Muscle layer of colon (tissue), 2 donors: ENCODE data around the gene GNG4.

Experiments
- H3K27ac ChIP-seq: one replicate; pipeline ENCODE4 v1.7.0; 2013; ENCODE audit warnings: low read depth, mild to moderate bottlenecking, low read length, moderate library complexity
- H3K27me3 ChIP-seq, 2 donors: one replicate each; pipeline ENCODE4 v1.7.0; 2013; ENCODE audit warnings: low read length in 2 of 2, mild to moderate bottlenecking in 2 of 2; ENCODE audit not compliant: insufficient read depth in 2 of 2, control insufficient read depth in 1 of 2
- H3K36me3 ChIP-seq: one replicate; pipeline ENCODE4 v1.7.0; 2013; ENCODE audit warnings: mild to moderate bottlenecking, low read length; ENCODE audit not compliant: insufficient read depth
- H3K4me1 ChIP-seq: one replicate; pipeline ENCODE4 v1.7.0; 2013; ENCODE audit warnings: mild to moderate bottlenecking, low read length; ENCODE audit not compliant: insufficient read depth
- H3K4me3 ChIP-seq, 2 donors: one replicate each; pipeline ENCODE4 v1.7.0; 2013; ENCODE audit warnings: low read length in 2 of 2, low read depth in 1 of 2, mild to moderate bottlenecking in 1 of 2, moderate library complexity in 1 of 2
- H3K9ac ChIP-seq: one replicate; pipeline ENCODE4 v1.7.0; 2013; ENCODE audit warnings: low read length
- H3K9me3 ChIP-seq: one replicate; pipeline ENCODE4 v1.7.0; 2013; ENCODE audit warnings: mild to moderate bottlenecking, low read length
- donor health status: abdominal sarcoma.
- donor health status: Adenocarcinoma of cecum.

The GNG4 gene

GRCh38 chr1:235670157-235670776, 20.7 kb upstream of the GNG4 start:
- Histone ChIP-seq H3K9ac (no peak overlapping the region), H3K4me3 (peak overlapping the region in 1 of 2 donors; percentile 7), H3K36me3 (peaks cover 19% of the 10 kb centered on the region), H3K27ac (no peak overlapping the region), H3K4me1 (no peaks in the 10 kb centered on the region), H3K27me3 (no peaks in the 10 kb centered on the region), H3K9me3 (peaks cover 9% of the 10 kb centered on the region)

GRCh38 chr1:235669277-235669676, 19.7 kb upstream of the GNG4 start:
- no peak overlapping the region for H3K9ac ChIP-seq

GRCh38 chr1:235663628-235664027, 14.0 kb upstream of the GNG4 start:
- H3K4me3 ChIP-seq, result no peak overlapping the region
- no peak overlapping the region for H3K9ac ChIP-seq
- no peak overlapping the region for H3K27ac ChIP-seq
- peaks cover 15% of the 10 kb centered on the region for H3K36me3 ChIP-seq
- no peaks in the 10 kb centered on the region for H3K9me3 ChIP-seq
- no peaks in the 10 kb centered on the region for H3K4me1 ChIP-seq
- no peaks in the 10 kb centered on the region for H3K27me3 ChIP-seq

More at GRCh38 chr1:235669277-235669676, 19.7 kb upstream of the GNG4 start:
- Histone ChIP-seq H3K4me1 (no peaks in the 10 kb centered on the region), H3K27ac (no peak overlapping the region), H3K36me3 (peaks cover 16% of the 10 kb centered on the region), H3K27me3 (no peaks in the 10 kb centered on the region), H3K9me3 (peaks cover 9% of the 10 kb centered on the region), H3K4me3 (no peak overlapping the region)

GRCh38 chr1:235661568-235661967, 12.0 kb upstream of the GNG4 start:
- Histone ChIP-seq H3K9ac (no peak overlapping the region), H3K27ac (no peak overlapping the region), H3K27me3 (no peaks in the 10 kb centered on the region), H3K36me3 (peaks cover 15% of the 10 kb centered on the region), H3K4me1 (no peaks in the 10 kb centered on the region), H3K4me3 (no peak overlapping the region), H3K9me3 (no peaks in the 10 kb centered on the region)

GRCh38 chr1:235659186-235659771, 9.7 kb upstream of the GNG4 start:
- Histone ChIP-seq H3K9me3 (no peaks in the 10 kb centered on the region), H3K4me3 (no peak overlapping the region), H3K9ac (no peak overlapping the region), H3K27me3 (no peaks in the 10 kb centered on the region), H3K36me3 (peaks cover 14% of the 10 kb centered on the region), H3K27ac (no peak overlapping the region), H3K4me1 (no peaks in the 10 kb centered on the region)

GRCh38 chr1:235657747-235658526, 8.4 kb upstream of the GNG4 start:
- Histone ChIP-seq H3K9ac (no peak overlapping the region), H3K36me3 (peaks cover 7% of the 10 kb centered on the region), H3K4me1 (no peaks in the 10 kb centered on the region), H3K27ac (no peak overlapping the region), H3K4me3 (no peak overlapping the region), H3K9me3 (no peaks in the 10 kb centered on the region), H3K27me3 (no peaks in the 10 kb centered on the region)

GRCh38 chr1:235657269-235657668, 7.7 kb upstream of the GNG4 start:
- no peaks in the 10 kb centered on the region for H3K4me1 ChIP-seq
- H3K27ac ChIP-seq, result no peak overlapping the region
- H3K27me3 ChIP-seq, result peaks cover 0 to 3% of the 10 kb centered on the region in 2 donors
- no peak overlapping the region for H3K9ac ChIP-seq
- peaks cover 7% of the 10 kb centered on the region for H3K36me3 ChIP-seq
- H3K9me3 ChIP-seq, result no peaks in the 10 kb centered on the region
- H3K4me3 ChIP-seq, result no peak overlapping the region

GRCh38 chr1:235652364-235652763, 2.8 kb upstream of the GNG4 start:
- H3K27ac ChIP-seq, result no peak overlapping the region
- H3K4me1 ChIP-seq, result peaks cover 9% of the 10 kb centered on the region
- H3K27me3 ChIP-seq, result peaks cover 16 to 40% of the 10 kb centered on the region in 2 donors
- no peak overlapping the region for H3K4me3 ChIP-seq
- no peaks in the 10 kb centered on the region for H3K9me3 ChIP-seq
- no peak overlapping the region for H3K9ac ChIP-seq
- no peaks in the 10 kb centered on the region for H3K36me3 ChIP-seq

GRCh38 chr1:235651170-235651806, 1.7 kb upstream of the GNG4 start:
- H3K27ac ChIP-seq, result no peak overlapping the region
- H3K36me3 ChIP-seq, result no peaks in the 10 kb centered on the region
- peaks cover 9% of the 10 kb centered on the region for H3K4me1 ChIP-seq
- H3K9ac ChIP-seq, result no peak overlapping the region
- H3K9me3 ChIP-seq, result no peaks in the 10 kb centered on the region
- H3K27me3 ChIP-seq, result peaks cover 16 to 40% of the 10 kb centered on the region in 2 donors
- H3K4me3 ChIP-seq, result no peak overlapping the region

GRCh38 chr1:235650341-235651169, 971 bp upstream of the GNG4 start:
- Histone ChIP-seq H3K9me3 (no peaks in the 10 kb centered on the region), H3K27ac (no peak overlapping the region), H3K4me1 (peaks cover 9% of the 10 kb centered on the region), H3K27me3 (peaks cover 16 to 40% of the 10 kb centered on the region in 2 donors), H3K4me3 (peak overlapping the region; percentile 27 to 41), H3K9ac (no peak overlapping the region), H3K36me3 (no peaks in the 10 kb centered on the region)
